GM19395 (cell line): ENCODE data around the gene SNN.
A peak's percentile ranks its signal among the peaks of the same experiment; 100 is the strongest.

Experiments
- ATAC-seq: cut with Tn5 transposase; IDR thresholded peaks from one replicate; pipeline ENCODE4 v1.9.1; 2021; ENCODE audit warnings: mild to moderate bottlenecking, moderate library complexity; ENCODE audit not compliant: unreplicated experiment

The SNN gene

DNA sequence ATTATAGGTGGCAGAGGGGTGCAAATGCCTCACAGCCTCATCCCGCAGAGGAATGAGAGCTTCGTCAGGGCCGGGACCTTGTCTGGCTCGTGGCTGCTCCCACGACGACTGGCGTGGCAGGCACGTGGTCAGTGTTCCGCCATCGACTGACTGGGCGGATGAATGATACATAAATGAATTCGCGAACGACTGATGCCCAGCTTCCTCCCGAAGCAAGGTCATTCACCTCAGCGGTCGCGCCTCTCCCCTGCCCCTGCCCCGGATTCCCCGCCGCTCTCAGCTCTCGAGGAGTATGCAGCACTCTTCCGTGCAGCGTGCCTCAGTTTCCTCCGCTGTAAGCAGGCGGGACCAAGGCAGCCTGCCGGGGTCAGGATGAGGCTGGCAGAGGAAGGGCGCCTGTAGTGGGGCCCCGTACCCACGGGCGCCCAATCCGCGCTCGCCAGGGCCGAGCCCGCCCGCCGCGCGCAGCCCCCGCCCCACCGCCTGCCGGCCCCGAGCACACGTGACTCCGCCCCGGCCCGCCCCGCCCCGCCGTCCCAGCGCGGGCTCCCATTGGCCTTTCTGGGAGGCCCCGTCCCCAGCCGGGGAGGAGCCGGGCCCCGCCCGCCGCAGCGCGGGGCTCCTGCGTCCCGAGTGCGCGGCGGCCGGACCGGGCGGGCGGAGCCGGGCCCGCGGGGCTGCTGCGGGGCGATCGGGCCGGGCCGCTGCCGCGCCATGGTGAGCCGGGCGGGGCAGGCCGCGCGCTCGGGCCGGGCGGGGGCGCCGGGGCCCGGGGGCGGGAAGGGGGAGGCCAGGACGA is at the start of gene SNN:
SNN (plus strand) TSS at position 632 of the 799 bp plus-strand sequence. CDS start 7,605 bp downstream, outside the sequence.
- ATAC-seq, result peak; percentile 40

DNA sequence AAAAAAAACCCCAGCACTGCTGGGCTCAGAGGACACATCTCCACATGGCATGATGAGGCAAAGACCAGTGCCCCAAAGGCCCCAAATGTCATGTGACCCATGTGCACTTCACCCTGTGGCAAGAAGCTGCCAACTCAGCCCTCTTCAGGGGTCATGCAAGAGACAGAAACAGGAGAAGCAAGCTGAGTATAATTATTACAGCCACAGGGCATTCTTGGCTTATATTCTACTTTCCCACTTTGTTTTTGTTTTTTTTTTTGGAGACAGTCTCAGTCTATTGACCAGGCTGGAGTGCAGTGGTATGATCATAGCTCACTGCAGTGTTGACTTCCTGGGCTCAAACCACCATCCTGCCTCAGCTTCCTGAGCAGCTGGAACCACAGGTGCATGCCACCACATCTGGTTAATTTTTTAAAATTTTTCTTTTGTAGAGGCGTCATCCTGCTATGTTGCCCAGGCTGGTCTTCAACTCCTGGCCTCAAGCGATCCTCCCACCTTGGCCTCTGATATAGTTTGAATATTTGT is 48.9 kb upstream of the SNN start:
- ATAC-seq, result peak; percentile 66

DNA sequence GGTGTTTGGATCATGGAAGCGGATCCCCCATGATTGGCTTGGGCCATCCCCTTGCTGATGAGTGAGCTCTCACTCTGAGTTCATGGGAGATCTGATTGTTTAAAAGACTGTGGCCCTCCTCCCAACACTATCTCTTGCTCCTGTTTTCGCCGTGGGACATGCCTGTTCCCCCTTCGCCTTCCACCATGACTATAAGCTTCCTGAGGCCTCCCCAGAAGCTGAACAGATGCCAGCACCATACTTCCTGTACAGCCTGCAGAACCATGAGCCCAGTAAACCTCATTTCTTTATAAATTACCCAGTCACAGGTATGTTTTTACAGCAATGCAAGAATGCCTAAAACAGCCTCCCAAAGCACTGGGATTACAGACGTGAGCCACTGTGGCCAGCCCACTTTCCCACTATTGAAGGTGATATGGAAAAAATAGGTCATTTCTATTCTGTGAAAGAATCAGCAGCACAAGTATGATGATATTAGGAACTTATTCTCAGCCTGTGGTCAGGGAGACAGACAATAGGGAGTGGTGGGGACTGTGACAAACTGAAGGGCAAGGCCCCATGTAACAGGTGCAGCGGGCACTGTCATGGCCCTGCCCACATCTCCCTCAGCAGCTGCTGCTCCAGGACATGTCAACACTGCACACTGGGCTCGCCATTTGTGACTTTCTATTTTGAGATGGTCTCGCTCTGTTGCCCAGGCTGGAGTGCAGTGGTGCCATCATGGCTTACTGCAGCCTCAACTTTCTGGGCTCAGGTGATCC is 47.8 kb upstream of the SNN start:
- ATAC-seq, result no peak

DNA sequence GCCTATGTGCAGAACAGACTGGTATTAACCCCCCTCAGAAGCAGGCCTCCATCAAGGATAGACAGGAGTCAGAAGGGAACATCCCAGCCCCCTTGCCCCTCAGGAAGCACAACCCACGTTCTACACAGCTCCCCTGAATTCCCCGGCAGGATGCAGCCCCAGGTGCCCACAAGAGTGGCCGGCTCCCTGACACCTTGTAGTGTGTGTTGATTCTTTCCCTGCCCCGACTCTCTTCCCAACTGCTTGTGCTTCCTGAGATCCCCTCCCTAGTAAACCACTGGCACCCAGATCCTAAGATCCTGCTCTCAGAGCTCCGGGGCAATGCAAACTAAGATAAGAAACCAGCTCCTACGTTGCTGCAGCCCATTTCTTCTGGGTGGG is 46.7 kb upstream of the SNN start:
- no peak for ATAC-seq

DNA sequence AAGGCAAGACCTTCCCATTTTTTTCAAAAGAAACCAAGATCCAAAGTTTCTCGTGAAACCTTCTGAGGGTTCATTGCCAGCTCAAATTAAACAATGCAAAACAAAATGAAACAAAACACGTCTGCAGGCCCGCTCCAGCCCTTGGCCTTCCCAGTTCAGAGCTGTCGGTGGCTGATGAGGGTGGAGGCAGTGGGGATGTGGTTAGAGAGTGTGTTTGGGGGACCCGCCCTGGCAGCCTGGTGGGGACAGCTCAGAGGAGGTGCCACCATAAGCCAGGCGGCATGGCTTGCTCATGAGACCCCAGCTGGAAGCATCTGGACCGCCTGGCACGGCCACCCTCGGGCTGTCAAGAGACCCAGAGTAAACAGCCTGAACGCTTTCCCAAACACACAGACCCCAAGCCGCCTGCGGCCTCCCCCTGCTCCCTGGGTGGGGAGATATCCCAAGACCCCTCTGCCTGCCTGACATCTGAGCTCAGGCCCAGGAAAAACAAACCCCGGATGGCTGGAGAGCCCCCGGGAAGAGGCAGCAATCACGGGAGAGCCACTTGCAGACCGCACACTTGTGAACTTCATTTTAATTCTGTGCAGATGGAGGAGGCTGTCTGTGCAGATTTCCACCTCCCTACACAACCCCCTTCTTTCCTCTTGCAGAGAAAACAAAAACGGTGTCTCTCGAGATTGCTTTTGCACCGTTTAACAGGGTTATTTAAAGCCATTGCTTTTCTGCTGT is 46.2 kb upstream of the SNN start:
- no peak for ATAC-seq

DNA sequence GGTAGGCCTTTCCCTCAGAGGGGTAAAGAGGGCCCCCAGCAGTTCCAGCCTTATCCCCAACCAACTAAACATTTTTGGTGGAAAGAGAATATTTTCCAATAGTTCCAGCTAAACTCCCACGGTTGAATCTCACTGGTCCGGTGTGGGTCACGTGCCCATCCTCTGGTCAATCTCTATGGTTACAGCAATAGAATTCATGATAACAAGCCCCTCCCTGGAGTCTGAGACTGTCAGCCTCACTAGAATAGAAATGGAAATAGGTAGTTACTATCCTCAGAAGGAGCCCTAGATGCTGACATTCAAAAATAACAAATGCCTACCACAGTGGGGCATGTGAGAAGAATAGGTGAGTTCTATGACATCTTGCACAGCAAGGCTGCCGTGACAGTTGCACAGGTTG is 44.0 kb upstream of the SNN start:
- ATAC-seq, result no peak

DNA sequence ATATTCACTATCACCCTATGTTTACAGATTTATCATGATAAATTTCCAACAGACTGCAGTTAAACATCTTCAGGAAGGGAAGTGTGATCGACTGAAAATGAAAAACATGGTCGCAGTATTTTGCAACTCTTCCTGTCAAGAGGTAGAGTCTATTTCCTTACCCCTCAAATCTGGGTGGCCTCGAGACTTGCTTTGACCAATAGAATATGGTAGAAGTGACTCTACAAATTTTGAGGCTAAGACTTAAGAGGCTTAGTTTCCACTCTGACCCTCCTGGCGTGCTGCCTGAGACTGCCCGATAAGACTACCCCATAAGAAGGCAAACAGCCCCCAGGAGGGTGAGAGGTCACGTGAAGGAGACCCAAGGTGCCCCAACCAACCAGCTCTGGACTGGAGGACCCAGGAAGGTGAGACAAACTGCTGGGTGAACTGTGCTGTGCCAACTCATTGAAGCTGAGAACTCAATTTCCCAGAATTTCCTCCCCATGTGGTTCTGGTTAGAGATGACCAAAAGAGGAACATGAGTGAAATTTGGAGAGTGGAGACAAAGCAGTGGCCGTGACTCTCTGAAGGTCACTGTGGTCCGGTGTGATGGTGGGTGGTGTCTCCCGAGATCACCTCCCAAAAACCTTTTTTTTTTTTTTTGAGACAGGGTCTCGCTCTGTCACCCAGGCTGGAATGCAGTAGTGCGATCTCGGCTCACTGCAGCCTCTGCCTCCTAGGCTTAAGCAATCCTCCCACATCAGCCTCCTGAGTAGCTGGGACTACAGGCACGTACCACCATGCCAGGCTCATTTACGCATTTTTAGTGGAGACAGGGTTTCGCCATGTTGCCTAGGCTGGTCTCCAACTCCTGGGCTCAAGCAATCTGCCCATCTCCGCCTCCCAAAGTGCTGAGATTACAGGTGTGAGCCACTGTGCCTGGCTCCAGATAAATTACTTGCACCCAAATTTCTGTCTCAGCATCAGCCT is 43.3 kb upstream of the SNN start:
- no peak for ATAC-seq

DNA sequence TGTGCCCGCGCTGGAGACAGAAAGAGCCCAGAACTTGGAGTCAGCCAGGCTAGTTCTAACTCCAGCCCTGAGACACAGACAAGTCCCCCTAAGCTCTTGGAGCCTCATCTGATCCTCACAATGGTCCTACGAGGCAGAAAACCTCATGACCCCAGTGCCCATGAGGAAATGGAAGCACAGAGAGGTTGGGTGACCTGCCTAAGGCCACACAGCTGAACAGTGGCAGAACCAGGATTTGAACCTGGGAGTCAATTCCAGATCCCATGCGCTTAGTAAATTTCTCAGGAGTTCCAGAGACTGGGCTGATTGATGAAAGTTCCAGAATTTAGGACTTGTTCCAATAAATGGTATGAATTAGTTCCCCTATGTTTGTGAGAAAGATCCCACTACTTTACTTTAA is 42.5 kb upstream of the SNN start:
- ATAC-seq, result no peak

DNA sequence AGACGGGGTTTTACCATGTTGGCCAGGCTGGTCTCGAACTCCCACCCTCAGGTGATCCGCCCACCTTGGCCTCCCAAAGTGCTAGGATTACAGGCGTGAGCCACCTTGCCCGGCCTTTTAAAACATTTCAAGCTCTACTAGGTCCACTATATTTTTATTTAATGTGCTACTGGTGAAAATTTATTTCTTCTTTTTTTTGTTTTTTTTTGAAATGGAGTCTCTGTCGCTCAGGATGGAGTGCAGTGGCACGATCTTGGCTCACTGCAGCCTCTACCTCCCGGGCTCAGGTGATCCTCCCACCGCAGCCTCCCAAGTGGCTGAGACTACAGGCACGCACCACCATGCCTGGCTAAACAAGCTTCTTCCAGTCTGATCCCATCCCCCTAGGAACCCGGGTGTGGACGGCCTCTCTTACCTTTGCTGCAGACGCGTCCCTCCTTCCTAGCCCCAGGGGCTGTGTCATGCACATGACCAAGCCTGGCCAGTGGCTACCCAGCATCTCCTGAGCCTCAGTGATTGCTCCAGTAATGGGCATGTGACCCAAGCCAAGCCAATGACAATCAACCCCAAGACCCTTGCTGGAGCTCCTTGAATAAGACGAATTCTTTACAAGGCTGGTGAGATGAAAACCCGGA is 41.5 kb upstream of the SNN start:
- ATAC-seq, result no peak

DNA sequence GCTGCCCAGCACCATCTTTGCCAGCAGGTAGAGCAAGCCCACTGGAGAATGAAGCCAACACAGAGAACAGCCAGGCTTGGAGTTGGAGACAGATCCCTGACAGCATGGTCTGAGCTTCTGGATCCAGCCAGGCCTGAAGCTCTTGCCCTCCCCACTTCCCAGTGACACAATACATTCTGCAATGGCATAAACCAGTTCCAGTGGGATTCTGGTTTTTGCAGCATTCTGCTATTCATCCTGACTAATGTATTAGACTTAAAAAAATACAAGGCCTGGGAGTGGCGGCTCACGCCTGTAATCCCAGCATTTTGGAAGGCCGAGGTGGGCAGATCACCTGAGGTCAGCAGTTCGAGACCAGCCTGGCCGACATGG is 41.0 kb upstream of the SNN start:
- no peak for ATAC-seq

DNA sequence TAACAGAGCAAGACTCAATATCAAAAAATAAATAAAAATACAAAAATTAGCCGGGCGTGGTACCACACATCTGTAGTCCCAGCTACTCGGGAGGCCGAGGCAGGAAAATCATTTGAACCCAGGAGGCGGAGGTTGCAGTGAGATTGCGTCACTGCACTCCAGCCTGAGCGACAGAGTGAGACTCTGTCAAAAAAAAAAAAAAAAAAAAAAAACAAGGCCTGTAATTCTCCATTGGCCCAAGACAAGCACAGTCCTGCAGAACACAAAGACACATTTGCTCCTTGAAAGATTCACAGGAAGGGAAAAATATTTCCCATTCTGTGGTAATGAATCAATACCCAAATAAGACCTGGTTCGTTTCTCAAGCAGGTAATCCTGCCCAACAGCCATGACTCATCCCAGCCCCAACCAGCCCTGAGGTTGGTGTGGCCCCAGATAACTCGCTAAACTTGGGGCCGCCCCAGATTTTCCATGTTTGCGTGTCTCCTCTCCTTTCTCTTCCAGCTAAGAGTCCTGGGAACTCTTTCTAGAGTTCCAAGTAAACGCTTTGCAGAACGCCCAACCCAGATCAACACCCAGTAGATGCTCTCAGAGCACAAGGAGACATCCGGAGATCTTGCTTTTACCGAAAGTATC is 40.3 kb upstream of the SNN start:
- no peak for ATAC-seq

DNA sequence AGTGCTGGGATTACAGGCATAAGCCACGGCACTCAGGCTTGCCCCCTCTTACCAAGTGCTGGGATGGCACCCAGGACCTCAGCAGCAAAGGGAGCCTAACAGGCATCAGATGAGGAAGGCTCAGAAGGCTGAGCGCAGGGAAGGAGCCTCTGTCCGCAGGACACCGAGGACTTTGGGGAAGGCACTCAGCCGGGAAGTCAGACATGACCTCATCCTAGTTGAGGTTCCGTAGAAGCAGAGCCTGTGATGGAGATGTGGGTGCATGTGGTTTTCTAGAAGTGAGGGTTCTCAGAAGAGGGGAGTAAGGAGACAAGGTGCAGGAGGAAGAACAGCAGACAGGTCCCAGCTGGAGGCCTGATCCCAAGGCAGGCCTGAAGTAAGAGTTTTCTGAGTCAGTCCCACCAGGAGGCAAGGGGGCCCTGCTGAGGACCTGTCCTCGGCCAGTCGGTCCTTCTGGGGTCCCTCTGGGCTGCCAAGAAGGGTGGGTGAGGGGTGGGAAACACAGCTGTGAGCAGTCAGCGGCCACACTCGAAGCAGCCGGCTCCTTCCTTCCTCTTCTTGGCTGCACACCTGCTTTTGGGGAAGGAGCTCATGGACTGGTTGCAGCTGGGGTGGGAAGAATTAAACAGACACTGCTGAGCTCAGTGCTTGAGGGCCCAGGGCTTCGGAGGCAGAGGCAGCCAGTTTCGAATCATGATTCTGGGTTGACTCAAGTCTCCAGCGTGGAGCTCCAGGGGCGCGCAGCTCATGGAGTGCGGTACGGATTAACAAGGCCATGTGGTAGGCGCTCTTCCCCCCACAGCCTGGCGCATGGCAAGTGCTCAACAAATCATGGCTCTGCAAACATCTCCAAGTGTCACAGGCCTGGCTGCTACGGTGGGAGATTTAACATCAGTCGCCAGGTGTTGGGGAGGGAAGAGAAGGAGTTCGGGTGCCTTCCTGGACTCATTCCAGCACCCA is 38.9 kb upstream of the SNN start:
- no peak for ATAC-seq

DNA sequence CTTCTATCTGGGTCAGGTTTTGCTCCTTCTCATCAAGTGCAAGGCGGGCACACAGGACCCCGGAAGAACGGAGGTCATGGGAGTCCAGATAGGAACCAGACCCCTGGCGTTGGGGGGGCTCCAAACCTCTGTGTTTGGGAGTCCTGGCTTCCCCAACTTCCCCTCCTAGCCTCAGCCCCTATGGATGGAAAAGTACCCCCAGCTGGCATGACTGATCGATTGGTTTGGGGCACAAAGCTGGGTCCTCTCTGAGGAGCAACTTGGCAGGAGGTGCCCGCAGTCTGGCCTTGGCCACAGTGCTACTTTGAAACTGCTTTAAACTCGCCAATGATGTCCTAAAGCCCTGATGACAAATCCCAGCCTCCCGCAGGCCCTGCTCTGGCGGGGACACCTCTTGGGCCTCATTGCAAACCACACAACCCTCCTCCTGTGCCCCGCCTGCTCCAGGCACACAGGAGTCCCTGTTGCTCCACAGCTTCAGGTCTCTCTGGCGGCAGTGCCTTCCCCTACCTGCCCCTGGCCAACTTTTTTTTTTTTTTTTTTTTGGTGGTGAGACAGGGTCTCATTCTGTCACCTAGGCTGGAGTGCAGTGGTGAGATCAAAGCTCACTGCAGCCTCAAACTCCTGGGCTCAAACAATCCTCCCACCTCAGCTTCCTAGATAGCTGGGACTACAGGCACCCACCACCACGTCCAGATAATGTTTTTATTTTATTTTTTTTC is 38.0 kb upstream of the SNN start:
- no peak for ATAC-seq

DNA sequence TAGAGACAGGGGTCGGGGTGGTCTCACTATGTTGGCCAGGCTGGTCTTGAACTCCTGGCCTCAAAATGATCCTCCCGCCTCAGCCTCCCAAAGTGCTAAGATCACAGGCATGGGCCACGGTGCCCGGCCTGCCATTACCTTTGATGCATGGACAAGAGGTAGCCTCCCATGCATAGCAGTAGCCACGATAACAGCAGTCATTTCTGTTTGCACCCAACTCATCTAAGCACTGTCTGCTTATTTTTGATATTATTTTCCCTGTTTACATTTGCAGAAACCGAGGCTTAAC is 37.5 kb upstream of the SNN start:
- no peak for ATAC-seq

DNA sequence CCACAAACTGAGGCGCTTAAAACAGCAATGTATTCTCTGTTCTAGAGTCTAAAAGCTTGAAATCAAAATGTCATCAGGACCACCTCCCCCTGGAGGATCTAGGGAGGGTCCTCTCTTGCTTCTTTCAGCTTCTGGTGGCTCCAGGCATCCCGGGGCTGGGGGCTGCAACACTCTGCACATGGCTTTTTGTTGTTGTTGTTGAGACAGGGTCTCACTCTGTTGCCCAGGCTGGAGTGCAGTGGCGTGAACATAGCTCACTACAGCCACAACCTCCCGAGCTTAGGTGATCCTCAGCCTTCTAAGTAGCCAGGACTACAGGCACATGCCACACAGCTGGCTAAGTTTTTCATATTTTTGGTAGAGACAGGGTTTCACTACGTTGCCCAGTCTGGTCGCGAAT is 37.0 kb upstream of the SNN start:
- ATAC-seq, result no peak

DNA sequence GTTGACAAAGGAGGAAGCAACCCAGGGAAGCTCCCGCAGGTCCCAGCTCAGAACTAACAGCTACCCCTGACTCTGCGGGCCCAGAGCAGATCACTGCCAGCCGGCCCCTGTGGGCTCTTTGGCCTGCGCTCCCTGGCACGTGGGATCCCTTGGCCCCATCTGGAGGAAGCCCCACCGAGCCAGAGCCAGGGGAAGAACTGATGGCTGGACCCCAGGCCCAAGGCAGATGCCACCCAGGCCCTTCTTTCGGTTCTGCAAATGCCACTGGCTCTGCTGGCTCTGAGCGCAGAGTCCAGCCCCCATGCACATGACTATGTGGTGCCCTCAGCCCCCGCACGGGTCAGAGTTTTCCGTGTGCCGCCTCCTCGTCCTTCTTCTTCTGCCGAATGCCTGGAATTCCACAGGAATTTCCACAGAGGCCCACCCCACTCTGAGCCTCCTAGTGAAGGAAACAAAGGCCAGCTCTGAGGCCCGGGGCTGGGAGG is 35.8 kb upstream of the SNN start:
- no peak for ATAC-seq

DNA sequence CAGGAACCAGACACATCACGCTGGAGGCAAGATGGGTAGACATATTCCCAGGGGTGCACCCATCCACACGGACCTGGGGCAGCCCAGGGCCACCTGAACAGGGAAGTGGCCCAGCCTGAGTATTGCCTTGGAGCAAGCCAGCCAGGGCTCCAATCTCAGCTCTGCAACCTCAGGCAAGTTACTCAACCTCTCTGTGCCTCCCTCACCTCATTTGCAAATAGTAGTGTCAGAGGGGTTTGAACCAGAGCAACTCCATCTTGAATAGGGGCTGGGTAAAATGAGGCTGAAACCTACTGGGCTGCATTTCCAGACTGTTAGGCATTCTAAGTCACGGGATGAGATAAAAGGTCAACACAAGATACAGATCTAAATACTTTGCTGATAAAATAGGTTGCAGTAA is 35.1 kb upstream of the SNN start:
- ATAC-seq, result no peak

DNA sequence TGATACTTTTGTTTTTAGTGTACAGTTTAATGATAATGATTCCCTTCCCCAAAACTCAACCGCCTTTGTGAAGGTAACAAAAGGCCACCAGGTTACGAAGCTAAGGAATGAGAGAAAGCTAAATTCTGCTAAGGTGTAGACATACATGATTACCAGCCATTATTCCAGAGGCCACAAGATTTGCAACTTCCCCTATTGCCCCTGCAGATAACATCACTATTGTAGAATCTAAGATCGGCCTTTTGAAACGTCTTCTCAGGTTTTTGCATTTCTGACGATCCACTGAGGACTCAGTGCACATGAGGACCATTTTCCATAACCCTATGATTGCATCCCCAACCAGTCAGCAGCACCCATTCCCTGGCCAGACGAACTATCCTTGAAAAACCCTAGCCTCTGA is 33.9 kb upstream of the SNN start:
- no peak for ATAC-seq
